Cardiac fibroblast (primary cell): ENCODE results near the gene PAX2.

Experiments used
- DNase-seq, 2 donors: peaks; one replicate each; pipeline versions ENCODE4 v3.0.0 to v3.0.0-alpha.2; 2010; ENCODE audit warnings: low read depth in 2 of 2
- H3K4me3 ChIP-seq, 2 donors: replicated peaks in 1 of 2; 1 replicate in 1 of 2; 2 replicates in 1 of 2; pipeline ENCODE4 v1.5.1; 2011; ENCODE audit warnings: low read depth in 2 of 2, low read length in 2 of 2, mild to moderate bottlenecking in 2 of 2, moderate library complexity in 1 of 2
- TF ChIP-seq, protein P1 (sequence below): IDR thresholded peaks from one replicate; pipeline ENCODE4 v1.5.1; 2011; ENCODE audit warnings: low read depth, mild to moderate bottlenecking, low read length, inconsistent platforms

PAX2 gene

GRCh38 chr10:100803492-100803891 lies 58.1 kb downstream of the PAX2 start:
- H3K4me3 ChIP-seq = no peak overlapping the region
- TF ChIP-seq, protein P1, sequence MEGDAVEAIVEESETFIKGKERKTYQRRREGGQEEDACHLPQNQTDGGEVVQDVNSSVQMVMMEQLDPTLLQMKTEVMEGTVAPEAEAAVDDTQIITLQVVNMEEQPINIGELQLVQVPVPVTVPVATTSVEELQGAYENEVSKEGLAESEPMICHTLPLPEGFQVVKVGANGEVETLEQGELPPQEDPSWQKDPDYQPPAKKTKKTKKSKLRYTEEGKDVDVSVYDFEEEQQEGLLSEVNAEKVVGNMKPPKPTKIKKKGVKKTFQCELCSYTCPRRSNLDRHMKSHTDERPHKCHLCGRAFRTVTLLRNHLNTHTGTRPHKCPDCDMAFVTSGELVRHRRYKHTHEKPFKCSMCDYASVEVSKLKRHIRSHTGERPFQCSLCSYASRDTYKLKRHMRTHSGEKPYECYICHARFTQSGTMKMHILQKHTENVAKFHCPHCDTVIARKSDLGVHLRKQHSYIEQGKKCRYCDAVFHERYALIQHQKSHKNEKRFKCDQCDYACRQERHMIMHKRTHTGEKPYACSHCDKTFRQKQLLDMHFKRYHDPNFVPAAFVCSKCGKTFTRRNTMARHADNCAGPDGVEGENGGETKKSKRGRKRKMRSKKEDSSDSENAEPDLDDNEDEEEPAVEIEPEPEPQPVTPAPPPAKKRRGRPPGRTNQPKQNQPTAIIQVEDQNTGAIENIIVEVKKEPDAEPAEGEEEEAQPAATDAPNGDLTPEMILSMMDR = no peak
- no peak for DNase-seq

DNA sequence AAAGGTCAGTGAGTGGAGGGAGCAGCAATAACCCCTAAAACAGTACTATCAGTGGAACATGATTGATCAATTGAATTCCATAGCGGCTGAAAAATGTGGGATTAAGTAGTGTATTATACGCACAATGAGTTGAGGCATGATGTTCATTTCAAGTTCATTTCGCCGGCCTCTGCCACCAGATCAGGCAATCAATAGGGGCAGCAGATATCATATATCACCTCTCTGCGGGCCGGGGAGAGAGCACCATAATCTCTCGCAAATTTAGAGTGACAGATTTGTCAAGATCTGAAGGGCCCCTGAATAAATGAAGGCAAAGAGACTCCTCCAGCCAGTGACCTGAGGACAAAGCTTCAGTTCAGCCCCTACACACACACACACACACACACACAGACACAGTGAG lies 58.5 kb downstream of the PAX2 start:
- DNase-seq = no peak
- no peak overlapping the region for H3K4me3 ChIP-seq
- TF ChIP-seq, protein P1 = no peak

DNA sequence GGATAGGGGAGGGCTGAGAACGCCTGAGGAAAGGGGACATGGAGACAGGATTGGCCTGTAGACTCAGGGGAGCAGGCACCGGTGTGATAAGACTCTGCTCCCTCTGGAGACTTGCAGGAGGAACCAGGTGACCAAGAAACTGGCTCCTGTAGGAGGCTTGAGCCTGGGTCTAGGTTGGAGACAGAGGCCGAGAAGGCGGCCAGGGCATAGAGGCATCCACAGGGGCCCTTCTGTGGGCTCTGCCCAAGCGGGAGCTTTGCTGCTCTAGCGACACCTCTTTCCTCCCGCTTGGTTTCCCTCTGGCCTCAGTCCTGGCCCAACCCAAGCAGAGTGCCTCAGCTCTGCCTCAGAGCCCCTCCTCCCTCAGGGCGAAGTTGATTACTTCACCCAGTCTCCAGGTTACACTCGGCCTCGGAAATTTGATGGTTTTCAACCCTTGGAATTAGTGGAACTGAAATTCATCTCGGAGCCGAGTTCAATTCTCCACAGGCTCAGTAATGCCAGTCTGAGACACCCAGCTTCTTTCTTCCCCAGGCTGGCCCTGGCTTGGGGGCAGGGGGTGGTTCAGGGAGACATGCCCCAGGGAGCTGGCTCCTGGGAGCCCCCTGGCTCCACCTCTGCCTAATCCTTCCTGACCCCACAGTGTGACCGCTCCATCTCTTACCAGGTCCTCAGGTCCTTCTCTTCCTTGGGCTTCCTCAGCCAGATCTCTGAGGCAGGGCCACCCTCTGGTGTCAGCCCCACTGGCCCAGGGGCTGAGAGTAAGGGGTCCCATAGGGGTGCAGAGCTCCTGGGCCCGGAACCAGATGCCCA lies 60.4 kb downstream of the PAX2 start:
- no peak overlapping the region for H3K4me3 ChIP-seq
- no peak for DNase-seq
- TF ChIP-seq, protein P1 = no peak

DNA sequence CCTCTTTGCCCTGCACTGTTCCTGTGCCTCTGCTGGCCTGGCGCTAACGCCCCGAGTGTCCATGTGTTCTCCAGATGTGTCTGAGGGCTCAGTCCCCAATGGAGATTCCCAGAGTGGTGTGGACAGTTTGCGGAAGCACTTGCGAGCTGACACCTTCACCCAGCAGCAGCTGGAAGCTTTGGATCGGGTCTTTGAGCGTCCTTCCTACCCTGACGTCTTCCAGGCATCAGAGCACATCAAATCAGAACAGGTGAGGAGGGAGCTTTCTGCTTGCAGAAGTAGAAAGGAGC lies 60.9 kb downstream of the PAX2 start:
- TF ChIP-seq, protein P1 = no peak
- H3K4me3 ChIP-seq = no peak overlapping the region
- no peak for DNase-seq

- TF ChIP-seq, protein P1 = no peak
- DNase-seq = no peak
These were observed 62.0 kb downstream of the PAX2 start for GRCh38 chr10:100807241-100807951.

GRCh38 chr10:100808876-100809275 lies 63.5 kb downstream of the PAX2 start:
- no peak for DNase-seq
- TF ChIP-seq, protein P1 = no peak
- H3K4me3 ChIP-seq = no peak overlapping the region

More at GRCh38 chr10:100807241-100807951, 62.0 kb downstream of the PAX2 start:
- no peak overlapping the region for H3K4me3 ChIP-seq
